ENCODE results near the gene SPPL2C. TPM values are rescaled to one million over a fixed set of nuclear protein-coding genes. Genes with fewer than 3 reads are reported as not detected.

SPPL2C gene
- total RNA-seq, 6 experiments from 2014 or later, result not detected

GRCh38 chr17:45877467-45877866 is 32.8 kb downstream of the SPPL2C start:
- Mint-ChIP-seq H3K4me1 (ENCODE audit: low read depth) (no peaks in the 10 kb centered on the region), H3K9me3 (no peaks in the 10 kb centered on the region), H3K36me3 (ENCODE audit: low read depth) (no peaks in the 10 kb centered on the region), H3K27me3 (ENCODE audit: insufficient read depth) (peaks cover 25% of the 10 kb centered on the region), H3K27ac (no peak overlapping the region), H3K4me3 (no peak overlapping the region)
- no peak for DNase-seq
- no peak for TF ChIP-seq CTCF (IDR thresholded peaks at IDR 0.05)

GRCh38 chr17:45883063-45883462 is 38.4 kb downstream of the SPPL2C start:
- TF ChIP-seq CTCF (IDR thresholded peaks at IDR 0.05), result no peak
- H3K27ac Mint-ChIP-seq, result no peak overlapping the region

GRCh38 chr17:45886852-45887251 is 42.2 kb downstream of the SPPL2C start:
- DNase-seq, result no peak
- no peak overlapping the region for H3K4me3 Mint-ChIP-seq
- H3K36me3 Mint-ChIP-seq (ENCODE audit: low read depth), result no peaks in the 10 kb centered on the region
- H3K27me3 Mint-ChIP-seq (ENCODE audit: insufficient read depth), result peaks cover 27% of the 10 kb centered on the region
- H3K27ac Mint-ChIP-seq, result no peak overlapping the region
- no peaks in the 10 kb centered on the region for H3K9me3 Mint-ChIP-seq
- no peak for TF ChIP-seq CTCF (IDR thresholded peaks at IDR 0.05)
- H3K4me1 Mint-ChIP-seq (ENCODE audit: low read depth), result no peaks in the 10 kb centered on the region

More at GRCh38 chr17:45883063-45883462, 38.4 kb downstream of the SPPL2C start:
- H3K4me3 Mint-ChIP-seq, result no peak overlapping the region
- H3K9me3 Mint-ChIP-seq, result no peaks in the 10 kb centered on the region
- H3K4me1 Mint-ChIP-seq (ENCODE audit: low read depth), result no peaks in the 10 kb centered on the region
- H3K36me3 Mint-ChIP-seq (ENCODE audit: low read depth), result no peaks in the 10 kb centered on the region
- peaks cover 28% of the 10 kb centered on the region for H3K27me3 Mint-ChIP-seq (ENCODE audit: insufficient read depth)
- DNase-seq, result no peak

GRCh38 chr17:45888392-45888791 is 43.7 kb downstream of the SPPL2C start:
- TF ChIP-seq CTCF (IDR thresholded peaks at IDR 0.05), result no peak
- H3K27me3 Mint-ChIP-seq (ENCODE audit: insufficient read depth), result peaks cover 19% of the 10 kb centered on the region
- no peak overlapping the region for H3K27ac Mint-ChIP-seq
- no peak for DNase-seq
- H3K9me3 Mint-ChIP-seq, result no peaks in the 10 kb centered on the region
- no peaks in the 10 kb centered on the region for H3K36me3 Mint-ChIP-seq (ENCODE audit: low read depth)
- no peaks in the 10 kb centered on the region for H3K4me1 Mint-ChIP-seq (ENCODE audit: low read depth)
- no peak overlapping the region for H3K4me3 Mint-ChIP-seq

- Mint-ChIP-seq H3K27me3 (ENCODE audit: insufficient read depth) (peaks cover 15% of the 10 kb centered on the region), H3K9me3 (no peaks in the 10 kb centered on the region)
Measured at GRCh38 chr17:45889579-45889978, 44.9 kb downstream of the SPPL2C start.

More at GRCh38 chr17:45889579-45889978, 44.9 kb downstream of the SPPL2C start:
- no peak overlapping the region for H3K27ac Mint-ChIP-seq
- H3K4me3 Mint-ChIP-seq, result no peak overlapping the region
- DNase-seq, result no peak
- H3K36me3 Mint-ChIP-seq (ENCODE audit: low read depth), result no peaks in the 10 kb centered on the region
- TF ChIP-seq CTCF (IDR thresholded peaks at IDR 0.05), result peak; percentile 32; the same call in 1 of the 2 replicates
- no peaks in the 10 kb centered on the region; the same call in 1 of the 2 replicates for H3K4me1 Mint-ChIP-seq (ENCODE audit: low read depth)

All from HFFc6 (cell line).